Hepatocyte (in vitro differentiated cells): ENCODE measurements around the gene ERCC8. TPM values are rescaled to one million over a fixed set of nuclear protein-coding genes. Genes with fewer than 3 reads are reported as not detected.
A peak's percentile ranks its signal among the peaks of the same experiment; 100 is the strongest.

Experiments
- DNase-seq: peaks from one replicate; pipeline ENCODE4 v3.0.0-alpha.2; 2016; ENCODE audit warnings: low spot score
- H2AFZ ChIP-seq: fragments of 200-600 bp; sonication (generic); 2 replicates; pipeline ENCODE4 v1.6.0; 2016; ENCODE audit warnings: antibody characterized with exemption, mild to moderate bottlenecking
- H3K27ac ChIP-seq: fragments of 200-600 bp; sonication (generic); 2 replicates; pipeline ENCODE4 v1.5.1; 2016; ENCODE audit warnings: mild to moderate bottlenecking
- H3K27me3 ChIP-seq: fragments of 200-600 bp; sonication (generic); 2 replicates; pipeline ENCODE4 v1.6.1; 2016
- H3K36me3 ChIP-seq: fragments of 200-600 bp; sonication (generic); replicated peaks from 2 replicates; pipeline ENCODE4 v1.5.1; 2016; ENCODE audit warnings: low read depth; ENCODE audit not compliant: insufficient read depth
- H3K4me1 ChIP-seq: fragments of 200-600 bp; sonication (generic); 2 replicates; pipeline ENCODE4 v1.5.1; 2016; ENCODE audit warnings: mild to moderate bottlenecking, moderate library complexity; ENCODE audit not compliant: insufficient read depth
- H3K4me2 ChIP-seq: fragments of 200-600 bp; sonication (generic); 2 replicates; pipeline ENCODE4 v1.6.0; 2016
- H3K4me3 ChIP-seq: fragments of 200-600 bp; sonication (generic); 2 replicates; pipeline ENCODE4 v1.5.1; 2016; ENCODE audit warnings: mild to moderate bottlenecking
- H3K79me2 ChIP-seq: fragments of 200-600 bp; sonication (generic); 2 replicates; pipeline ENCODE4 v1.6.0; 2017; ENCODE audit warnings: mild to moderate bottlenecking
- H3K9me2 ChIP-seq: fragments of 200-600 bp; sonication (generic); replicated peaks from 2 replicates; pipeline ENCODE4 v1.6.0; 2017; ENCODE audit warnings: mild to moderate bottlenecking; ENCODE audit not compliant: insufficient read depth
- H3K9me3 ChIP-seq: fragments of 200-600 bp; sonication (generic); 2 replicates; pipeline ENCODE4 v1.5.1; 2016; ENCODE audit warnings: low read depth, mild to moderate bottlenecking
- H4K20me1 ChIP-seq: fragments of 200-600 bp; sonication (generic); 2 replicates; pipeline ENCODE4 v1.6.0; 2016; ENCODE audit warnings: mild to moderate bottlenecking; ENCODE audit not compliant: insufficient read depth, poor library complexity, severe bottlenecking
- EZH2 ChIP-seq: fragments of 200-600 bp; sonication (generic); IDR thresholded peaks from 2 replicates; pipeline ENCODE4 v1.6.1; 2016; ENCODE audit warnings: antibody characterized with exemption, mild to moderate bottlenecking, borderline replicate concordance
- EZH2phosphoT487 ChIP-seq: fragments of 200-600 bp; sonication (generic); IDR thresholded peaks from one replicate; pipeline ENCODE4 v1.6.1; 2018; ENCODE audit warnings: antibody characterized with exemption, mild to moderate bottlenecking, low read depth, moderate library complexity; ENCODE audit not compliant: unreplicated experiment, severe bottlenecking
- WGBS: methylation state at CpG from one replicate; pipeline ENCODE4 v1.1.6; 2016; ENCODE audit warnings: low lambda C conversion rate; ENCODE audit errors: missing lambda C conversion rate; 5-methylcytosine and 5-hydroxymethylcytosine counted together
- polyA plus RNA-seq: library from polyadenylated mRNA; unstranded; fragments of >200 nt; fragmentation: Nextera tagmentation; extraction: Ambion mirVana; gene quantifications from 2 replicates; pipeline ENCODE4 v1.2.1, GENCODE V29; 2016
- total RNA-seq: library from RNA; depleted of rRNA; stranded (reverse); fragments of >200 nt; gene quantifications from 2 replicates; pipeline ENCODE4 v1.2.3, GENCODE V29; 2014
- TF ChIP-seq, protein P1 (sequence below): fragments of 200-600 bp; sonication (generic); IDR thresholded peaks from 2 replicates; pipeline ENCODE4 v1.5.1; 2016; ENCODE audit warnings: antibody characterized with exemption, mild to moderate bottlenecking; ENCODE audit not compliant: poor library complexity

ERCC8 gene
- total and polyA plus RNA-seq, 2 experiments from 2014 or later, result 6.4 to 16.8 TPM

DNA sequence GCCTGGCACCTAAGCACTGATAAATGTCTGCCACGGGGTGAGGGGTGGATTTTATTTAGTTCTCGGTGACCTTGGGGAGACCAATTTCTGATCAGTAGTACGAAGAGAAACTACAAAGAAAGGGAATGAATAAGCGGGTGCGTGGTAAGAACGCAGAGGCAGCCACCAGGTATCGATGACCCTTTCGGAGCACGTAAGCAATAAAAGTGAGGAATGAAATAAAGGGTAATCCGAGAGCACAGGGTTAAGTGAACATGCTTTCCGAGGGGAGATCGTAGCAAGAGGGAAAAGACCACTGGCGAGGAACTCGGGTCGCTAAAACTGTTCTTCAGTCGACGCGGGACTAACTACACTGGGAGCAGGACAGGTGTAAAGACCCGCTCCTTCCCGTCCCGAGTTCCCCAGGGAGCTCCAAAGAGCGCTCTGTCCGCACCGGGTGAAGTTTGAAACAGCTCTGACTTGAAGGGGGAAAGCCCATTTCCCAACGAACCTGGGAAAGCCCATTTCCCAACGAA lies 101.9 kb downstream of the ERCC8 start:
- Histone ChIP-seq H3K27me3 (peaks cover 27% of the 10 kb centered on the region), H3K79me2 (peaks cover 29% of the 10 kb centered on the region), H2AFZ (peak overlapping the region; percentile 89), H4K20me1 (no peaks in the 10 kb centered on the region), H3K4me3 (peak overlapping the region; percentile 85), H3K27ac (no peak overlapping the region), H3K9me3 (no peaks in the 10 kb centered on the region), H3K9me2 (no peaks in the 10 kb centered on the region), H3K4me2 (peak overlapping the region; percentile 92), H3K4me1 (no peaks in the 10 kb centered on the region), H3K36me3 (no peaks in the 10 kb centered on the region)
- TF ChIP-seq EZH2phosphoT487, result no peak
- peak; percentile 6 for TF ChIP-seq EZH2
- TF ChIP-seq, protein P1, sequence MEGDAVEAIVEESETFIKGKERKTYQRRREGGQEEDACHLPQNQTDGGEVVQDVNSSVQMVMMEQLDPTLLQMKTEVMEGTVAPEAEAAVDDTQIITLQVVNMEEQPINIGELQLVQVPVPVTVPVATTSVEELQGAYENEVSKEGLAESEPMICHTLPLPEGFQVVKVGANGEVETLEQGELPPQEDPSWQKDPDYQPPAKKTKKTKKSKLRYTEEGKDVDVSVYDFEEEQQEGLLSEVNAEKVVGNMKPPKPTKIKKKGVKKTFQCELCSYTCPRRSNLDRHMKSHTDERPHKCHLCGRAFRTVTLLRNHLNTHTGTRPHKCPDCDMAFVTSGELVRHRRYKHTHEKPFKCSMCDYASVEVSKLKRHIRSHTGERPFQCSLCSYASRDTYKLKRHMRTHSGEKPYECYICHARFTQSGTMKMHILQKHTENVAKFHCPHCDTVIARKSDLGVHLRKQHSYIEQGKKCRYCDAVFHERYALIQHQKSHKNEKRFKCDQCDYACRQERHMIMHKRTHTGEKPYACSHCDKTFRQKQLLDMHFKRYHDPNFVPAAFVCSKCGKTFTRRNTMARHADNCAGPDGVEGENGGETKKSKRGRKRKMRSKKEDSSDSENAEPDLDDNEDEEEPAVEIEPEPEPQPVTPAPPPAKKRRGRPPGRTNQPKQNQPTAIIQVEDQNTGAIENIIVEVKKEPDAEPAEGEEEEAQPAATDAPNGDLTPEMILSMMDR, result no peak
- peak; percentile 40 for DNase-seq
- 2% methylated on average over 26 of the region's 26 CpGs for WGBS

DNA sequence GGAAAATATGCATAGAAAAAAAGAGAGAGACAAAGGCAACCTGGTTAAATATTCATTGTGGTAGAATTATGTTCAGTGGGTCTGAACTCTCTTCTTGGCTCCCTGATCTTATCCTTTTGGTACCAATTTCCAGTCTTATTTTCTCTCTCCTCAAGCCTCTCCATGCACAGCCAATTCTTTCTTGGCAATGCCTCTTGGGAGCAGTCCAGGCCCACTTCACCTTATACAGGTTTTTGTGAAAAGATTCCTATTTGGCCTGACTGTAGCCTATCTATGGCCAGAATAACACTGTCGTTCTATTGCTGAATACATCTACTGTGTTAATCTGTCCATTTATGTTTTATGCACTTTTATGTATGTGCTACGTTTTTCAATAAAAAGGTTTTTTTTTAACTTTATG lies 103.5 kb downstream of the ERCC8 start:
- Histone ChIP-seq H4K20me1 (no peaks in the 10 kb centered on the region), H3K4me1 (peaks cover 2% of the 10 kb centered on the region), H3K9me2 (no peaks in the 10 kb centered on the region), H3K4me2 (no peak overlapping the region), H3K36me3 (no peaks in the 10 kb centered on the region), H3K4me3 (no peak overlapping the region), H3K9me3 (no peaks in the 10 kb centered on the region), H3K79me2 (peaks cover 29% of the 10 kb centered on the region), H3K27ac (no peak overlapping the region), H2AFZ (no peak overlapping the region), H3K27me3 (peaks cover 20% of the 10 kb centered on the region)
- no peak for DNase-seq
- 89% methylated on average over 2 of the region's 2 CpGs for WGBS
- TF ChIP-seq EZH2, result no peak

DNA sequence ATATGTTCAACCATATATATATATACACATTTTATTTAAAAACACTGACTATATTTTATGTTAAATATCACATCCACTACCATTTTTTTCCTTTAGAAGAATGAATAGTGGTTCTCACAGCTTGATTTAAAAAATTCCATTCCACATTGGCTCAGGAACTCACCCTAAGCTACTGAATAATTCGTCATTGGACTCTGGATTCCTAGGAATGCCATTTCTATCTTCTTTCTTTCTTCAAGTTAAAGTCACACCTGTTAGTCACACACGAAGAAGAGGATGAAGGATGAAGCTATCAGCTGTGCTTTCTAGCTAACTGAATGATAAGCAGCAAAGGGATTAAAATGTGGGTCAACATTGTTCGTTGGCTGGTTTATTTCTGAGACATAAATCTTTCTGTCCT lies 108.7 kb downstream of the ERCC8 start:
- Histone ChIP-seq H3K4me2 (no peak overlapping the region), H3K4me1 (peaks cover 2% of the 10 kb centered on the region), H3K27me3 (no peaks in the 10 kb centered on the region), H4K20me1 (no peaks in the 10 kb centered on the region), H2AFZ (no peak overlapping the region), H3K27ac (no peak overlapping the region), H3K36me3 (no peaks in the 10 kb centered on the region), H3K9me3 (no peaks in the 10 kb centered on the region), H3K79me2 (peaks cover 22% of the 10 kb centered on the region), H3K4me3 (no peak overlapping the region), H3K9me2 (no peaks in the 10 kb centered on the region)
- TF ChIP-seq, protein P1, result no peak
- TF ChIP-seq EZH2 (no peak), EZH2phosphoT487 (no peak)
- DNase-seq, result no peak
- 49% methylated on average over 3 of the region's 3 CpGs for WGBS

DNA sequence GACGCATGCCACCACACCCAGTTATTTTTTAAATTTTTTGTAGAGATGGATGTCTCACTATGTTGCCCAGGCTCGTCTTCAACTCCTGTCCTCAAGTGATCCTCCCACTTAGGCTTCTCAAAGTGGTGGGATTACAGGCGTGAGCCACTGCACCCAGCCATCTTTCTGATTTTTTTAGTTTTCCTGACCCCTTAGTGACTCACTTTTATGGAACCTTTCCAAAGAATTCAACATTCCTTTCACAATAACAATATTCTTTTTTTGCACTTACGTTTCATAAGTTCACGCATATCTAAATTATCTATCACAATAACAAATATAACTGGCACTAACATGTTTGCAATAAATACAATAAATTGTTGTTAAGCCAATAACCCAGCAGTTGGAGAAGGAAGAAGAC lies 109.3 kb downstream of the ERCC8 start:
- 91% methylated on average over 5 of the region's 5 CpGs for WGBS
- Histone ChIP-seq H3K27me3 (no peaks in the 10 kb centered on the region), H2AFZ (no peak overlapping the region), H3K9me2 (no peaks in the 10 kb centered on the region), H3K4me2 (no peak overlapping the region), H3K36me3 (no peaks in the 10 kb centered on the region), H4K20me1 (no peaks in the 10 kb centered on the region), H3K4me3 (no peak overlapping the region), H3K79me2 (peaks cover 22% of the 10 kb centered on the region), H3K4me1 (peaks cover 2% of the 10 kb centered on the region), H3K27ac (no peak overlapping the region), H3K9me3 (no peaks in the 10 kb centered on the region)
- no peak for DNase-seq
- TF ChIP-seq, protein P1, result no peak
- TF ChIP-seq EZH2, result no peak
- TF ChIP-seq EZH2phosphoT487, result no peak
